H1 (cell line): ENCODE data around the gene TCF20. TPM values are rescaled to one million over a fixed set of nuclear protein-coding genes. Genes with fewer than 3 reads are reported as not detected.

Source experiments
- CTCF ChIA-PET: fragments of 300-600 bp; sonication (Branson Sonifier 250); formaldehyde crosslinking; loops from one replicate; lab custom pipeline; 2021; ENCODE audit not compliant: partially characterized antibody; lab: Charles Lee
- POLR2A ChIA-PET: fragments of 300-600 bp; sonication (Branson Sonifier 250); formaldehyde crosslinking; loops from one replicate; lab custom pipeline; 2021; ENCODE audit warnings: inconsistent platforms; ENCODE audit not compliant: partially characterized antibody; lab: Charles Lee
- DNase-seq, 2 experiments: peaks; one replicate each; pipeline versions ENCODE4 v3.0.0 to v3.0.0-alpha.2; 2010 to 2022; ENCODE audit warnings: low spot score in 2 of 2, low read depth in 1 of 2, mixed read lengths in 1 of 2
- FAIRE-seq: peaks from 2 replicates; lab custom pipeline; 2011; peaks lifted over from hg19 to GRCh38; lab: Jason Lieb, UNC
- H2AFZ ChIP-seq: 2 replicates; pipeline ENCODE4 v1.8.1; 2012; ENCODE audit warnings: low read length, inconsistent platforms
- H2AK5ac ChIP-seq: 2 replicates; pipeline ENCODE4 v1.6.1; 2013; ENCODE audit warnings: low read depth, low read length
- H2BK120ac ChIP-seq: replicated peaks from 2 replicates; pipeline ENCODE3; 2013; ENCODE audit warnings: low read depth, low read length, inconsistent platforms
- H2BK12ac ChIP-seq: 2 replicates; pipeline ENCODE4 v1.6.1; 2013; ENCODE audit warnings: low read depth, low read length
- H2BK15ac ChIP-seq: 2 replicates; pipeline ENCODE4 v1.6.1; 2013; ENCODE audit warnings: low read length
- H2BK20ac ChIP-seq: 2 replicates; pipeline ENCODE4 v1.6.1; 2013; ENCODE audit warnings: low read length
- H2BK5ac ChIP-seq: 2 replicates; pipeline ENCODE4 v1.6.1; 2013; ENCODE audit warnings: low read depth, low read length
- H3K14ac ChIP-seq: 2 replicates; pipeline ENCODE4 v1.6.1; 2013; ENCODE audit warnings: inconsistent platforms; ENCODE audit not compliant: insufficient read length
- H3K18ac ChIP-seq: 2 replicates; pipeline ENCODE4 v1.6.1; 2013; ENCODE audit warnings: low read length; ENCODE audit errors: extremely low read depth
- H3K23ac ChIP-seq: 2 replicates; pipeline ENCODE4 v1.6.1; 2013; ENCODE audit warnings: inconsistent platforms; ENCODE audit not compliant: insufficient read length
- H3K23me2 ChIP-seq: 2 replicates; pipeline ENCODE4 v1.6.1; 2013; ENCODE audit warnings: low read depth, low read length
- H3K27ac ChIP-seq: 2 replicates; pipeline ENCODE4 v1.6.1; 2011; ENCODE audit warnings: low read depth, low read length, inconsistent platforms
- H3K27me3 ChIP-seq, 4 experiments: replicated peaks in 1 of 4; 1 replicate in 1 of 4; 2 replicates in 3 of 4; pipeline versions ENCODE4 v1.6.1 to v1.8.1; 2011 to 2013; ENCODE audit warnings: low read length in 3 of 4, mild to moderate bottlenecking in 3 of 4, inconsistent platforms in 2 of 4, mixed read lengths in 2 of 4, moderate library complexity in 1 of 4; ENCODE audit not compliant: control insufficient read depth in 3 of 4, insufficient read depth in 3 of 4; ENCODE audit errors: extremely low read depth in 1 of 4
- H3K36me3 ChIP-seq, 4 experiments: 2 replicates each; pipeline versions ENCODE4 v1.6.1 to v1.8.1; 2011 to 2013; ENCODE audit warnings: mild to moderate bottlenecking in 4 of 4, low read length in 3 of 4, moderate library complexity in 2 of 4, control low read depth in 1 of 4, inconsistent platforms in 1 of 4; ENCODE audit not compliant: insufficient read depth in 4 of 4, control insufficient read depth in 2 of 4
- H3K4ac ChIP-seq: replicated peaks from 2 replicates; pipeline ENCODE3; 2013; ENCODE audit warnings: low read length, low read depth, mixed read lengths, inconsistent platforms; ENCODE audit not compliant: insufficient read length
- H3K4me1 ChIP-seq, 4 experiments: replicated peaks in 1 of 4; 1 replicate in 1 of 4; 2 replicates in 3 of 4; pipeline versions ENCODE4 v1.6.1 to v1.8.1; 2011 to 2013; ENCODE audit warnings: low read length in 3 of 4, inconsistent platforms in 2 of 4, mixed read lengths in 1 of 4; ENCODE audit not compliant: insufficient read depth in 4 of 4, control insufficient read depth in 3 of 4
- H3K4me2 ChIP-seq, 2 experiments: 2 replicates each; pipeline versions ENCODE4 v1.6.1 to v1.8.1; 2011 to 2013; ENCODE audit warnings: low read depth in 2 of 2, low read length in 2 of 2, control low read depth in 1 of 2, inconsistent platforms in 1 of 2, mild to moderate bottlenecking in 1 of 2; ENCODE audit not compliant: insufficient read depth in 1 of 2
- H3K4me3 ChIP-seq, 4 experiments: fragments of 200-600, 300-600 bp in 1 of 4; sonication (generic), shearing (Covaris generic), sonication (Bioruptor Twin) in 1 of 4; 2 replicates each; pipeline versions ENCODE4 v1.5.1 to v1.8.1; 2011 to 2016; ENCODE audit warnings: low read length in 4 of 4, low read depth in 3 of 4, control low read depth in 2 of 4, inconsistent platforms in 2 of 4, mild to moderate bottlenecking in 2 of 4, mixed read lengths in 1 of 4, moderate library complexity in 1 of 4; ENCODE audit not compliant: insufficient read depth in 2 of 4; ENCODE audit errors: extremely low read depth in 1 of 4
- H3K56ac ChIP-seq: replicated peaks from 2 replicates; pipeline ENCODE3; 2013; ENCODE audit warnings: low read depth, mild to moderate bottlenecking, mixed read lengths, low read length, inconsistent platforms; ENCODE audit not compliant: insufficient read length
- H3K79me1 ChIP-seq: 2 replicates; pipeline ENCODE4 v1.6.1; 2013; ENCODE audit warnings: low read depth, low read length, control low read depth
- H3K79me2 ChIP-seq, 2 experiments: 2 replicates each; pipeline versions ENCODE4 v1.6.1 to v1.8.1; 2012 to 2013; ENCODE audit warnings: low read length in 2 of 2, mild to moderate bottlenecking in 2 of 2, inconsistent platforms in 1 of 2; ENCODE audit not compliant: insufficient read depth in 2 of 2, control insufficient read depth in 1 of 2
- H3K9ac ChIP-seq, 4 experiments: replicated peaks in 1 of 4; 1 replicate in 1 of 4; 2 replicates in 3 of 4; pipeline versions ENCODE4 v1.6.1 to v1.8.1; 2011 to 2013; ENCODE audit warnings: low read depth in 3 of 4, low read length in 3 of 4, control low read depth in 2 of 4, mild to moderate bottlenecking in 2 of 4, moderate library complexity in 2 of 4, inconsistent platforms in 1 of 4; ENCODE audit errors: extremely low read depth in 1 of 4
- H3K9me3 ChIP-seq, 2 experiments: 2 replicates each; pipeline versions ENCODE4 v1.6.1 to v1.8.1; 2012 to 2013; ENCODE audit warnings: mild to moderate bottlenecking in 2 of 2, moderate library complexity in 2 of 2, control low read depth in 1 of 2, inconsistent platforms in 1 of 2, low read depth in 1 of 2, low read length in 1 of 2, mixed read lengths in 1 of 2; ENCODE audit not compliant: insufficient read depth in 2 of 2
- H4K20me1 ChIP-seq, 2 experiments: replicated peaks in 1 of 2; 2 replicates each; pipeline versions ENCODE3 to v1.8.1; 2011 to 2013; ENCODE audit warnings: inconsistent platforms in 2 of 2, low read length in 2 of 2, mild to moderate bottlenecking in 1 of 2; ENCODE audit not compliant: insufficient read depth in 2 of 2, control insufficient read depth in 1 of 2
- H4K5ac ChIP-seq: 2 replicates; pipeline ENCODE4 v1.6.1; 2013; ENCODE audit warnings: low read length, low read depth, mixed read lengths, inconsistent platforms; ENCODE audit not compliant: insufficient read length
- H4K8ac ChIP-seq: 2 replicates; pipeline ENCODE4 v1.8.0; 2013; ENCODE audit warnings: mild to moderate bottlenecking, moderate library complexity, low read length, inconsistent platforms; ENCODE audit not compliant: insufficient read depth; ENCODE audit errors: extremely low read depth
- H4K91ac ChIP-seq: replicated peaks from 2 replicates; pipeline ENCODE3; 2013; ENCODE audit warnings: low read length, mixed read lengths, inconsistent platforms; ENCODE audit not compliant: insufficient read length
- CBX8 ChIP-seq: fragments of 300-800, 300-1000 bp; sonication (generic); IDR thresholded peaks from 2 replicates; pipeline ENCODE4 v1.7.1; 2016; ENCODE audit warnings: low read depth, low read length, borderline replicate concordance
- GABPA ChIP-seq: IDR thresholded peaks from 2 replicates; pipeline ENCODE4 v1.6.1; 2011; ENCODE audit warnings: mild to moderate bottlenecking, low read length, moderate library complexity, borderline replicate concordance; ENCODE audit not compliant: insufficient read depth
- WGBS, 2 experiments: shearing (Covaris generic) in 1 of 2; methylation state at CpG; one replicate each; pipeline versions ENCODE4 v1.1.6 to v1.1.7; 2013 to 2015; ENCODE audit warnings: low lambda C conversion rate in 2 of 2, mixed read lengths in 2 of 2, inconsistent platforms in 1 of 2, low coverage in 1 of 2, missing lambda C conversion rate in 1 of 2; ENCODE audit not compliant: insufficient replicate concordance in 2 of 2, insufficient coverage in 1 of 2, insufficient read length in 1 of 2; ENCODE audit errors: extremely low coverage in 1 of 2, missing lambda C conversion rate in 1 of 2; 5-methylcytosine and 5-hydroxymethylcytosine counted together
- polyA plus RNA-seq, 7 experiments: library from polyadenylated mRNA; depleted of rRNA in 3 of 7; stranded (reverse) in 5 of 7; unstranded in 2 of 7; fragments of >200 nt in 5 of 7; fragments of 200-250 nt in 2 of 7; gene quantifications; 1 replicate in 5 of 7; 2 replicates in 1 of 7; 4 replicates in 1 of 7; pipeline versions ENCODE4 v1.2.1 to v1.2.3, GENCODE V29; 2011 to 2013; ENCODE audit warnings: missing spikeins in 2 of 7, mixed read lengths in 2 of 7
- total RNA-seq: library from RNA; stranded (reverse); fragmentation: NEBNext Ultra II Directional; extraction: Animal tissue kit (Norgen Biotek cat#: 25700); gene quantifications from 2 replicates; pipeline ENCODE4 v1.2.1, GENCODE V29; 2021

The TCF20 gene
- total and polyA plus RNA-seq, 2 of the 8 experiments (the other 6 are each of a cell fraction or from before 2014, with no cell fraction given) = 22.0 to 79.8 TPM

GRCh38 chr22:42249831-42250230 is 20.6 kb downstream of the TCF20 start:
- Histone ChIP-seq H3K79me1 (peaks cover 6% of the 10 kb centered on the region), H2BK120ac (no peak overlapping the region), H3K18ac (no peak overlapping the region), H3K4me2 (no peak overlapping the region), H4K8ac (no peak overlapping the region), H3K36me3 (no peaks in the 10 kb centered on the region), H3K27ac (no peak overlapping the region), H3K4ac (no peak overlapping the region), H2BK5ac (no peak overlapping the region), H2BK20ac (no peak overlapping the region), H3K9me3 (no peaks in the 10 kb centered on the region), H4K91ac (no peak overlapping the region), H3K4me1 (no peaks in the 10 kb centered on the region), H3K9ac (no peak overlapping the region), H2AFZ (no peak overlapping the region), H3K27me3 (no peaks in the 10 kb centered on the region), H3K14ac (no peak overlapping the region), H3K56ac (no peak overlapping the region), H2BK15ac (no peak overlapping the region), H2BK12ac (no peak overlapping the region), H3K4me3 (no peak overlapping the region), H3K23ac (no peak overlapping the region), H3K23me2 (no peaks in the 10 kb centered on the region), H4K20me1 (peaks cover 22 to 27% of the 10 kb centered on the region in 2 experiments), H2AK5ac (no peak overlapping the region), H4K5ac (no peak overlapping the region), H3K79me2 (peaks cover 0 to 75% of the 10 kb centered on the region in 2 experiments; a peak in 2 of 4 replicates)
- WGBS, 2 experiments = 85% methylated on average over 4 of the region's 4 CpGs; no CpG with 5 or more reads in 1 of the 2 experiments
- FAIRE-seq = no peak
- no peak for TF ChIP-seq CBX8
- no peak for TF ChIP-seq GABPA
- DNase-seq = no peak
- CTCF ChIA-PET = interaction anchor here (0.5 to 0.8 kb wide), 4 partner anchors 11 to 294 kb away, joined by 3 to 4 read pairs (median 4); no protein-coding TSS in a partner anchor
- POLR2A ChIA-PET = no interaction called here
